Measurements from ENCODE around the gene KAZN. TPM values are rescaled to one million over a fixed set of nuclear protein-coding genes. Genes with fewer than 3 reads are reported as not detected.

The KAZN gene
- total RNA-seq, 1 donor from 2014 or later, result 21.2 TPM

DNA sequence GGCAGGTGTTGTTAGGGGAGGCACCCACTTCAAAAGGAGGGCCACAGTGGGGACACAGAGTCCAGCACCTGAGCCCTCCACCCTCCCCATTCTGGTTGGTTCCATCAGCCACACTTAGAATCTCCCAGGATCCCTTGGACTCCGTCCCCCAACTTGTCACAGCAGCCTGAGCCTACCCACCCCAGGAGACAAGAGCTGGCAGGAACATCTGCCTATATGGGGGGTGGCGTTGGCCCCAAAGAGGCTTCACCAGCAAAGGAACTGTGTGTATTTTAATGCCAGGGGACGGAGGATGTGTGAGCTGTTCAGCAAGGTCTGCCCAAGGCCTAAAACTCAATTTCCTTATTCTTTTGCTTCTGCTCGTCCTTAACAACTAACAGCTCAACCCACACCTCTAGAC is 468.7 kb downstream of the KAZN start:
- peaks cover 34% of the 10 kb centered on the region for H3K36me3 ChIP-seq
- intact Hi-C loops (cut with DNase I), result no loop called here
- ATAC-seq (no peak), DNase-seq (no peak)
- H3K27me3 ChIP-seq (ENCODE audit: low read depth), result no peaks in the 10 kb centered on the region
- H3K4me1 ChIP-seq, result no peaks in the 10 kb centered on the region
- H3K9me3 ChIP-seq, result no peaks in the 10 kb centered on the region
- TF ChIP-seq, protein P1, sequence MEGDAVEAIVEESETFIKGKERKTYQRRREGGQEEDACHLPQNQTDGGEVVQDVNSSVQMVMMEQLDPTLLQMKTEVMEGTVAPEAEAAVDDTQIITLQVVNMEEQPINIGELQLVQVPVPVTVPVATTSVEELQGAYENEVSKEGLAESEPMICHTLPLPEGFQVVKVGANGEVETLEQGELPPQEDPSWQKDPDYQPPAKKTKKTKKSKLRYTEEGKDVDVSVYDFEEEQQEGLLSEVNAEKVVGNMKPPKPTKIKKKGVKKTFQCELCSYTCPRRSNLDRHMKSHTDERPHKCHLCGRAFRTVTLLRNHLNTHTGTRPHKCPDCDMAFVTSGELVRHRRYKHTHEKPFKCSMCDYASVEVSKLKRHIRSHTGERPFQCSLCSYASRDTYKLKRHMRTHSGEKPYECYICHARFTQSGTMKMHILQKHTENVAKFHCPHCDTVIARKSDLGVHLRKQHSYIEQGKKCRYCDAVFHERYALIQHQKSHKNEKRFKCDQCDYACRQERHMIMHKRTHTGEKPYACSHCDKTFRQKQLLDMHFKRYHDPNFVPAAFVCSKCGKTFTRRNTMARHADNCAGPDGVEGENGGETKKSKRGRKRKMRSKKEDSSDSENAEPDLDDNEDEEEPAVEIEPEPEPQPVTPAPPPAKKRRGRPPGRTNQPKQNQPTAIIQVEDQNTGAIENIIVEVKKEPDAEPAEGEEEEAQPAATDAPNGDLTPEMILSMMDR (IDR thresholded peaks at IDR 0.05), result no peak
- peak overlapping the region; percentile 64 for H3K27ac ChIP-seq
- H3K4me3 ChIP-seq, result no peak overlapping the region

DNA sequence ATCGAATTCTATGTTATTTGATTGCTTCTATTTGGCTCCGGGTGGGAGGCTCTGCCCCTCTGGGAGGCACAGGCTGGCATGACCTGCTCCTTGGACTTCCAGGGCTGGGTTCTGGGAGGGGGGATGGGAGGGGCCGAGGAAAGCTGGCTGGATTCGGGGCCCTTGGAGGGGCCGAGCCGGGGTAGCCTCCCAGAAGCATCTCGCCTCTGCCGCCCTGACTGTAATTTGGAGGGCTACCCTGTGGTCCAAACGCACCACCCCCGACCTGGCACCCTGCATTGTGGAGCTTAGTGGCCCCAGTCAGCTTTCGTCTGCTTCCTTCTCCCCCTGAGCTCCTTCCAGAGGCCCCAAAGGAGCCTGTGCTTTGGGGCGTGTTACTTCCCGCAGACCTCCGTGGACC is 469.7 kb downstream of the KAZN start:
- Histone ChIP-seq H3K27ac (peak overlapping the region; percentile 36), H3K4me3 (no peak overlapping the region), H3K27me3 (ENCODE audit: low read depth) (no peaks in the 10 kb centered on the region), H3K9me3 (no peaks in the 10 kb centered on the region), H3K36me3 (peaks cover 26% of the 10 kb centered on the region), H3K4me1 (no peaks in the 10 kb centered on the region)
- intact Hi-C loops (cut with DNase I), result no loop called here
- ATAC-seq (no peak), DNase-seq (no peak)
- TF ChIP-seq, protein P1 (IDR thresholded peaks at IDR 0.05), result no peak

DNA sequence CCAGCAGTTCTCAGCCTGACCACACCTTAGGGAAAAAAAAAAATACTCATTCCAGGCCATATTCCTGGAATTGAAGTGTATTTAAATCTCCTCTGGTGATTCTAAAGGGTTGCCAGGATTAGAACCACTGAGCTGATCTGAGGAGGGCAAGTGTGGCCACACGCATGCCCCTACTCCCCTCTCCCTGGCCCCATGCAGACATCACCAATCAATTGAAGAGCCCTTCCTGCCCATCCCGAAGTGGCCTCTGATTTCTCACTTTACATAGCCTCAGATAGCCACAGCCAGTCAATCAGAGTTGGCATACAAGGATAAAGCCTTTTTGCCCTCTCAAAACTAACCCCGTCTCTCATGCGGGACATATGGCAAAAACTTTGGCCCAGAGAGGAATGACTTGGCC is 470.5 kb downstream of the KAZN start:
- Histone ChIP-seq H3K27me3 (ENCODE audit: low read depth) (no peaks in the 10 kb centered on the region), H3K9me3 (no peaks in the 10 kb centered on the region), H3K4me3 (no peak overlapping the region), H3K36me3 (peaks cover 23% of the 10 kb centered on the region), H3K27ac (peak overlapping the region; percentile 36), H3K4me1 (no peaks in the 10 kb centered on the region)
- TF ChIP-seq, protein P1 (IDR thresholded peaks at IDR 0.05), result no peak
- no peak for DNase-seq
- ATAC-seq, result no peak
- intact Hi-C loops (cut with DNase I), result no loop called here

DNA sequence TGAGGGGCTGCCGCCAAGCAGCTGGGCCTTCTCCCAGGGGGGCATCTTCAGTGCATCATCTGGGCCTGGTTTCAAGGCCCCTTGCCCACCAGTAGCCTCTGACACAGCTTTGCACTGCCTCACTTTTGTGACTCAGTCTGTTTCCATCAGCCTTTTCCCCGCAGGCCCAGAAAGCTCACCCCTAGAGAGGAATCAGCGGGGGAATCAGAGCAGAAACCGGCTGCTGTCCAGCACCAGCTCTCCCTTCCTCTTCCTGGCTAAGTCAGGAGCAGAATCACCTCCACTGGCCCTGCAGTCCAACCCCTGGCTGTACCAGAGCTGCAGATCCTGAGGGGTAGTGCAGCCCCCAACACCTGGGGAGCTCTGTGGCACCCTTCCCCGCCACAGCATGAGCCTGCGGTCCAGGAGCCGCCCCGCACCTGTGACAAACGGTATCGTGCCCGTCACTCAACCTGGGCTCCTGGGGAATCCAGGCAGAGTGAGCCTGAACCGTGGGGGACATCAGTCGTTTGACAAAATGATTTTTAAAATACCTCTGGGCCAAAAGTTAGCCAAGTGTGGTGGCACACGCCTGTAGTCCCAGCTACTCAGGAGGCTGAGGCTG is 471.8 kb downstream of the KAZN start:
- DNase-seq (no peak), ATAC-seq (no peak)
- no peaks in the 10 kb centered on the region for H3K9me3 ChIP-seq
- peaks cover 15% of the 10 kb centered on the region for H3K36me3 ChIP-seq
- no peaks in the 10 kb centered on the region for H3K4me1 ChIP-seq
- intact Hi-C loops (cut with DNase I), result no loop called here
- no peak overlapping the region for H3K4me3 ChIP-seq
- H3K27ac ChIP-seq, result no peak overlapping the region
- TF ChIP-seq, protein P1 (IDR thresholded peaks at IDR 0.05), result no peak
- no peaks in the 10 kb centered on the region for H3K27me3 ChIP-seq (ENCODE audit: low read depth)

DNA sequence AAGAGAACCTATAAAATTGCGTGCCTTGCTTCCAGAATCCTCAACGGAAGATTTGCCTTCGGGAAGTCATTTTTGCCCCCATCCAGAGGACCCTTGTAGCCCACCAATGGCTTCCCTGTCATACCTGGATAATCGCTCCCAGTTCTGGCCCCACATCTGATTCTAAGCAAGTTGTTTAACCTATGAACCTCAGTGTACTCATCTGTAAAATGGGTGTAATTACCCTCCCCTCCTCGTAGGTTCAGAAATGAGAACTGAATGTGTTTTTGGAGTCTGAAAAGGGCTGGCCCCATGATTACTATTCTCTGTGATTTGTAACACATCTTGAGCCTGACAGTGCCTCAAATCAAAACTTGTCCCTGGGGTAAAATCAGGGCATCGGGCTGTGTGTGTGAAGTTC is 473.5 kb downstream of the KAZN start:
- DNase-seq (no peak), ATAC-seq (no peak)
- no peak overlapping the region for H3K4me3 ChIP-seq
- no peak overlapping the region for H3K27ac ChIP-seq
- H3K27me3 ChIP-seq (ENCODE audit: low read depth), result no peaks in the 10 kb centered on the region
- intact Hi-C loops (cut with DNase I), result no loop called here
- peaks cover 12% of the 10 kb centered on the region for H3K4me1 ChIP-seq
- H3K9me3 ChIP-seq, result no peaks in the 10 kb centered on the region
- peaks cover 6% of the 10 kb centered on the region for H3K36me3 ChIP-seq
- TF ChIP-seq, protein P1 (IDR thresholded peaks at IDR 0.05), result no peak
